Measurements from ENCODE around the gene TGFBI. TPM values are rescaled to one million over a fixed set of nuclear protein-coding genes. Genes with fewer than 3 reads are reported as not detected.

Gene TGFBI
- total RNA-seq, 1 donor from 2014 or later = 0.15 TPM

DNA sequence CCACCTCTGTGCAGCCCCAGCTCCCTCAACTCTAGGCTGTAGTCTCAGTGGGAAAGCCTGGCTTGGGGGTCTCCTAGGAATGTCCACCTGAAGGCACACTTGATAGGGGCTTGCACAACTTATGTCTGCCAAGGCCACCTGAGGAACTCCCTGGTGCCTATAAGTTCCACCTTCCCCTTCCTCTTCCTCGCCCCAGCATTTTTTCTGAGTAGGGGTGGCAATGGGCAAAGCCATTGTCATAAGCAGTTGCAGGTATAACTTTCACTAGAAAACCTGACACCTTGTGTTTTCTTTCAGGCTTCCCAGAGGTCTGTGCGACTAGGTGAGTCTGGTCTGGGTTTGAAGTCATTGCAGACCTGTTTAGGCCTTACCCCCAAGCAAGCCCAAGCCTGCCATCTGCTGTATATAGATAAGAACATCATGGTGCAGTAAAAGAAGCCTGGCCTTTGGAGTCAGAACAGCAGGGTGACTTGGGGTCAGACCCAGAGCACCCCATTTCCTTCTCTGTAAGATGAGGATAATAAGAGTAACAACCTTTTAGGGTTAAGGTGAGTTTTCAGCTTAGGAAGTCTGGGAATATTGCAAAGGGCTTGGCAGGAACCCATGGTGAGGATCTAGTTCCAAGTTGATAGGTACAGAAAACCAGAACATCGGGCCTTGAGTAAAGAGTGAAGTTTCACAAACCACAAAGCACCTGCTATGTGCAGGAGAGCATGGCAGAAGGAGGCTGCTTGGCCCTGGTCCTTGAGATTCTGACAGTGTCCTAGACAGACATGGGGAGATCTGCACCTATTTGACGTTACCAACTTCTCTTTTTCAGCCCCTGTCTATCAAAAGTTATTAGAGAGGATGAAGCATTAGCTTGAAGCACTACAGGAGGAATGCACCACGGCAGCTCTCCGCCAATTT, 33.8 kb downstream of the TGFBI start:
- intact Hi-C loops (cut with micrococcal nuclease) = loop anchor here (1.0 to 2.0 kb wide), 3 partner anchors 86 to 175 kb away; no protein-coding TSS in a partner anchor

DNA sequence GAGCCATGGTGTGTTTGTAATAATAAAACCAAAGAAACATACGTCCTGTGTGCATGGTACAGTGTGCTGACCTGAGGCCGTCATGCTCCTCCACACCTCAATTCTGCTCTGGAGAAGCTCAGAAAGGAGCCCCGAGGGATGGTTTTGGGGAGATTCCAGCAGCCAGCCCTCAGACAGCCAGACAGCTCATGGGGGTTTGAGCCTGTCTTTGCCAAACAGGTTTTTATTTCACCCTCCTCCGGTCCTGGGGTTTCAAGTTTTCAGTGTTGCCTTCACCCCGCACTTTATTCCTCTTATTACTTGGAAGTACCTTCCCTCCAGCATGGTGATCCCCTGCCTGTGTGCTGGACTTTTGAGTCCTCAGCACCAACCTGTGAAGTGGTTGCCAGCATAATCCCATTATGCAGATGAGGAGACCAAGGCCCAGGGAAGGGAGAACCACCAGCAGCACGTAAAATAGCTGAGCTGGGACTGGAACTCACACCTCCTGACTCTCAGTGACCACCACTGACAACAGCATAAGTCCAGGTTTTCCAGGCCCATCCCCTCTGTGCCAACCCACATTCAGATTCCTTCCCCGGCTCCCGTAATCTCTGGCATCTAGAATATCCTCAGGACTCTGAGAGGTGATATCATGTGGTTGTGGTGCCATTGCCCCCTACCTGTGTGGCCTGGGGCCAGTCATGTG, 35.1 kb downstream of the TGFBI start:
- intact Hi-C loops (cut with micrococcal nuclease) = loop anchor here (2.0 kb wide), 1 partner anchor 87 kb away; no protein-coding TSS in a partner anchor

- intact Hi-C loops (cut with micrococcal nuclease) = no loop called here
Measured at GRCh38 chr5:136064510-136064909, 35.7 kb downstream of the TGFBI start.

- intact Hi-C loops (cut with micrococcal nuclease) = no loop called here
Measured at GRCh38 chr5:136065588-136065987, 36.8 kb downstream of the TGFBI start.

GRCh38 chr5:136066661-136067271, 38.0 kb downstream of the TGFBI start:
- intact Hi-C loops (cut with micrococcal nuclease) = no loop called here

- intact Hi-C loops (cut with micrococcal nuclease) = no loop called here
Measured at GRCh38 chr5:136067422-136067821, 38.6 kb downstream of the TGFBI start.

- intact Hi-C loops (cut with micrococcal nuclease) = no loop called here
Measured at GRCh38 chr5:136070486-136071285, 41.9 kb downstream of the TGFBI start.

- intact Hi-C loops (cut with micrococcal nuclease) = no loop called here
Measured at GRCh38 chr5:136073714-136074529, 45.1 kb downstream of the TGFBI start.

- intact Hi-C loops (cut with micrococcal nuclease) = no loop called here
Measured at GRCh38 chr5:136075466-136075891, 46.7 kb downstream of the TGFBI start.

GRCh38 chr5:136076067-136076466, 47.3 kb downstream of the TGFBI start:
- intact Hi-C loops (cut with micrococcal nuclease) = no loop called here

DNA sequence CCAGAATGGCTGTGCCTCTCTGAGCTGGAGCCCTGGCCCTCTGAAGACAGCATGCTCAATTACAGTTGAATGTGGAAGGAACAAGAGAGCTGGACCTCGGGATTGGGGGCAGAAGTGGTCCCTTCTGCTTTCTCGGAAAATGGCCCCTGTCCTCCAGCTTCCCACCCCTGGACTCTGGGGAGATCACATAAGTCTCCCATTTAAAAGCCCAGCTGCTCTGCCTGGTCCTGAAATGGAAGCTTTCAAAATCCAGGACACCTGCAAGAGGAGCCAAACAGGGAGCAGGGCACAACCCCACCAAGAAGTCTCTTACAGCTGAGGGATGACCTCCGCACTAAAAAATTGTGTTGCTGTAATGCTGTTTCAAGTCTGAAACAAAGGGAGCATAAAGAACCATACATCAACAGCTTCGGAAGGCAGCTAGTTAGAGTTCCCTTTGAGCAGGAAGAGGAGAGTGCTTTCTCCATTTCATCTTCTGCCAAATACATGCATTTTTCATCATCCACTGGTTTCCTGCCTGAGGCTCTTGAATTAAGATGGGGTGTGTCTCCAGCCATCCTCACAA, 48.2 kb downstream of the TGFBI start:
- intact Hi-C loops (cut with micrococcal nuclease) = no loop called here

DNA sequence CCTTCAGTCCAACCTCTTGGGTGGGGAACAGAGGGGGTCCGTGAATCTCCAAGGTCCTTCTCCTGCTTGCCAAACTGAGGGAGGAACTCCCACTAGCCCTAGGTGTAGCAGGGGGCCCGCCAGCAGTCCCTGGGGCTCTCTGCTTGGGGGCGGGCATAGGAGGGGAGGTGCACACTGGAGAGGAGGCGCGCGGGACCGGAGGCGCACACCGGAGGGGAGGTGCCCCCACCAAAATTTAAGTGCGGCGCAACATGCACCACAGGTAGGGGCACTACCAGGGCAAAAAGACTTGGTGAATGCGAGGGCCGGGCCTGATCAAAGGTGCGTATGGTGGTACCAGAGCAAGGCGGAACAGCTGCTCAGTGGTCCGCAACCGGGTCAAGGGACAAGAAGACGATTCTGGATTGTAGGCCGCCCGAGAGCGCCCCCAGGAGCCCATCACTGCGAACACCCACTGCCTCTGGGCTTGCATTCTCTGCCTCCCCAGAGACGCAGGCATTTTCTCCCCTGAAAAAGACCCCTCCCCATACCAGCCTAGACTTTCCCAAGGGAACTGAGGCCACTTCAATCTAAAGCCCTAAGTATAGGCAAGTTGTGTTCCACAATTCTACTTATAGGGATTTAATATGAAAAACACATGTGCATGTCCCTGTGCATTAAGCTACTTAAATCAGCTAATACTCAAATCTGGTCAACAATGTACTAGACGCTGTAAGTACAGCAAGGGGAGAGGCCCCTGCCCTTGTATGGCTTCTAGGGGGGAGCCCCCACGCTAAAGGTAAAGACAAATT, 50.6 kb downstream of the TGFBI start:
- intact Hi-C loops (cut with micrococcal nuclease) = no loop called here

DNA sequence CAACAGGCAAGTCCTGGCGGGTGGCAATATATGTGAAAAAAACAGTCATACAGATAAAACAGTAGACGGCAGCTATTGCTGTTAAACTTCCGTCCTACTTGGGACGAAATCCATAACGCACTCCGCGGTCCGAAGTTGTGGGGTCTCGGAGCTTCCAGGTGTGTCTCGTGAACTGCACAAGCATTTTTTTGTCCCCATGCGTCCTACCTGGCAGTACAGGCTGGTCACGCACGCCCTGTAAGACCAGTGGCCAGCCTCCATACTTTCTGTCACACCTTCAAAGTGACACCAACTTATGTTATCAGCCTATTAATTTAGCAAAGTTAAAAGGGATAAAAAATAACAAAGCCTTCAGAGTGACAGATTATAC, 51.3 kb downstream of the TGFBI start:
- intact Hi-C loops (cut with micrococcal nuclease) = loop anchor here (1.0 kb wide), 2 partner anchors 52 to 94 kb away; partner anchors contain the start of gene SMAD5

GRCh38 chr5:136080483-136081216, 51.9 kb downstream of the TGFBI start:
- intact Hi-C loops (cut with micrococcal nuclease) = loop anchor here (1.0 kb wide), 3 partner anchors 38 to 94 kb away; partner anchors contain the start of gene SMAD5

- intact Hi-C loops (cut with micrococcal nuclease) = loop anchor here (1.0 kb wide), 1 partner anchor 39 kb away; no protein-coding TSS in a partner anchor
Measured at GRCh38 chr5:136081217-136081591, 52.4 kb downstream of the TGFBI start.

GRCh38 chr5:136082390-136083193, 53.8 kb downstream of the TGFBI start:
- intact Hi-C loops (cut with micrococcal nuclease) = loop anchor here (1.0 kb wide), 3 partner anchors 105 to 195 kb away; no protein-coding TSS in a partner anchor

DNA sequence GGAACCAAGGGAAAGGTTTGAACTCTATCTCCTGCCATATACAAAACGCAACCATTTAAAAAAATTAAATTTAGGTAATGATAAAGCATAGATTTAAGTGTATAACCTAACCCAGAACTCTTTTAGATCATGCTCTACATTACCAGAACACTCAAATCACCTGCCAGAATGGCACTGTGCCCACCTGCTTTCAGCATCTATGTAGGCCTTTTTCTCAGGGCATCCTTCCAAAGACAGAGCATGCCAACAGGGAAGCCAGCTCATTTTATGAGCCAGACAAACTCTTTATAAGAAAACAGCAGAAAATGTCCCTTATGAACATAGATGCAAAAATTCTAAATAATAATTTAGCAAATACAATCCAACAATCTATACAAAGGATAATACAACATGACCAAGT, 55.9 kb downstream of the TGFBI start:
- intact Hi-C loops (cut with micrococcal nuclease) = no loop called here

All from T-helper 1 cell treated with Interleukin-12 subunit alpha and Interleukin-12 subunit beta and Interleukin-4 antibody, amounts not matched to agents 30 ng/mL and 1 ng/mL, for 36 hours (primary cell).